Stimulated activated CD4-positive, alpha-beta T cell treated with anti-CD3 and anti-CD28 coated beads, Interleukin-15, amount 100 ng/mL, for 48 hours (primary cell): ENCODE data around the gene RHCE.
"Not testable (repeated sequence)": the region's sequence is repeated elsewhere in the genome, so short reads cannot be mapped to it uniquely, and the experiment has no call there.

Experiments used
- DNase-seq, 2 donors: peaks; one replicate each; pipeline ENCODE4 v3.0.0-alpha.2; 2020; ENCODE audit warnings: low read depth in 2 of 2

The RHCE gene

DNA sequence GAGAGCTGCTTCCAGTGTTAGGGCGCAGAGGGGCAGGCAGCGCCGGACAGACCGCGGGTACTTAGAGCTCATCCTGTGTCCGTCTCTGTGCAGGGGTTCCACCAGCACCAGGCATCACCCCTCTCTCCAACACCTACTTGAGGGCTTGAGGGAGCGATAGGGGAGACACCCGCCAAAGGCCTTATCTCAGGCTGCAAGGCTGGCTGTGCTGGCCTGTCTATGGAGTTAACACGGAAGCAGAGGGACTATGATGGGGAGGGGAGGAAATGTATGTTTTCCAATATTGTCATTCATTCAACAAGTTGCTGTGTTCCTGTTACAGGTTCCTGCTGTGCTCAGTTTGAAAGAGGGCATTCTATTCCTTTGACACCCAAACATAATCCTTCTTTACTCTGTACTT, at the start of gene RHCE:
TSS of gene RHCE (minus strand) at position 111 of the 400 bp plus-strand sequence. CDS start at position 72, 39 bp downstream.
- not testable (repeated sequence) for DNase-seq

DNA sequence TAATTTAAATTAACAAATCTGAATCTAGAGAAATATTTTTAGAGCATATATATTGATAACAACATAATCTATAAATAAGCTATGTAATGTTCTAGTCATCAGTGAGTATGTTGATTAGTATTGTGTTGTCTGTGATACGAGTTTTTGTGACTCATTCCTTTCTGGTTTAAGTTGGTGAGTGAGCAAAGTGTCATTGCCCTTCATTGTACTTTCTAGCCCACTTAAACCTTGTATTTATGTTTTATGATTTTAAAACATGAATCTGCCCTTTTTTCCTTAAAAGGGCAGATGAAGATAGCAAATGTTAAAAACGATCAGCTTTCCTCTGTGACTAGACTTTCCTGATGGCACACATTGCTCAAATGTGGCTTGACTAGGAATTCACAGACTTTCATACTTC, 48.6 kb upstream of the RHCE start:
- no peak for DNase-seq

DNA sequence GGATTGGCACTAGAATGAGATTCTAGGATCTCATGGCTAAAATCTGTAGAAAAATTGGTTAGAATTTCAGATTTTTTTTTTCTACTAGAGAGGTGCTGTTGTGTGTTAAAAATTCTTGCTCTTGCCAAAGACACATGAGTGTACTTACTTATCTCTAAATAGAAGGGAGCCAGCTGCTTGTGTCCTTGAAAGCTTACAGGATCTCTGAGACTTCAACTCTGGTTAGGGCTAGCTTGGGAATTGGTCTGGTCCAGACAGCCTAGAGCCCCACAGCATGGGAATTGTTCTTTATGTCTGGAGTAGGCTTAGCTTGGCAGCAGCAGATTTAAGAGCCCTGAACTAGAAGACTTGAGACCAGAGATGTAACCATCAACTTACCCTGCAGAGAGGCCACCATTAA, 47.4 kb upstream of the RHCE start:
- no peak for DNase-seq

DNA sequence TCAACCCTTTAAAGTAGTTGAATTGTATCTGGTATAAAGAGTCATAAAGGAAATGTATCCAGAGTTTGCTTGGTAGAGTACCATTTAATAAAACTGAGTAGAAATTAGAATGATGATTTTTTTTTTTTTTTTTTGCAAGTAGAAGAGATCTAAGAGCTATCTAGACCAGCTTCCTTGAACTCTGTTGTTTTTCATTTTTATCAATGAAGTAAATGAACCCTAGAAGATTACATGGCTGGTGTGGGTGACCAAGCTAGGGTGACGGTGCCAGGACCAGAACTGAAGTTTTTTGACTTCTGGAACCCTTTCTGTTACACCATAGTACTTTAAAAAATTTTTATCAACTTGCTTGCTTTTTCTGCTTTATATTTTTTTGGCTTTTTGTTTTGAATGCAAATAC, 47.0 kb upstream of the RHCE start:
- no peak for DNase-seq

DNA sequence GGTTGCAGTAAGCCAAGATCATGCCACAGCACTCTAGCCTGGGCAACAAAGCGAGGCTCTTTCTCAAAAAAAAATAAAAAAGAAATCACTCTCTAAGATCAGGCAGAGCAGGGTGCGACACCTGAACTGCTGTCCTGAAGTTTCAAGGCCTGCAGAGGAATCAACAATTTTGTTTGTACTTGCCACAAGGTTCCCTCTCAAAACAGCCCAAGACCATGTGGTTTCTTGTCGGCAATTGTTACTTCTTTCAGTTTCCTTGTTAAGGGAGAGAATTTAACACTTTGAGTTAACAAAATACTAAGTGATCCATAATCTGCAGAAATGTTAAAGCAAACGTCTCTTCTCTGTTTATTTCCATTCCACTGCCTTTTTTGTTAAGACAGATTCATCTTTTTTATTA, 46.6 kb upstream of the RHCE start:
- no peak for DNase-seq

DNA sequence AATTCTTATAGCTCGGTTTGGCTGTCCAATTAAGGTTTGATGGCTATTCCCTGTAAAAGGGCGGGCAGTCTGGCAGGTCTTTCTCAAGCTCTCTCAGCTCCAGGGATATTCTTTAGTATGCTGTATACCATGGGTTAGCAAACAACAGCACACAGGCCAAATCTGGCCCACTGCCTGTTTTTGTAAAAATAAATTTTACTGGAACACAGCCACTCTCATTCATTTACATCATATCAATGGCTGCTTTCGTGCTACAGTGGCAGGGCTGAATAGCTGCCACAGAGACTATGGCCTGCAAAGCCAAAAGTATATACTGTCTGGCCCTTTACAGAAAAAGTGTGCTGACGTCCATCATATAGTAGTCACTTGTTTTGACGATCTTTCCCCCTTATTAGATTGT, 42.1 kb upstream of the RHCE start:
- no peak for DNase-seq

DNA sequence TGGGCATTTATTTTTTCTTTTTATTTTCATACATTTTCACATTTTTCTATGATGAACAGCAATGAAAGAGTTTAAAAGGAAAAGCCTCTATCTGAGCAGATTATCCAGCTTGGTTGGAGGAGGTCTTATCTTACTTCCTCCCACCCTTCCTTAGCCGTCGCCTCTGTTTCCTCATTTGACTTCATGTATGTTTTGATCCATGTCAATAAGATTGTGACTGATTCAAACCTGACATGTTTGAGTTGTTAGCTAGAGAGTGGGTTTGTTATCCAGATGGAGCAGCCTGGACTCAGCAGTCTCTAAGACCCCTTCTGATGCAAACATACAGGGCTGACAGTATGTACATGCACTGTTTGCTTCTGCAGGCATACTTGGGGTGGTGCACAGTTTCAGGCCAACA, 41.2 kb upstream of the RHCE start:
- no peak for DNase-seq

DNA sequence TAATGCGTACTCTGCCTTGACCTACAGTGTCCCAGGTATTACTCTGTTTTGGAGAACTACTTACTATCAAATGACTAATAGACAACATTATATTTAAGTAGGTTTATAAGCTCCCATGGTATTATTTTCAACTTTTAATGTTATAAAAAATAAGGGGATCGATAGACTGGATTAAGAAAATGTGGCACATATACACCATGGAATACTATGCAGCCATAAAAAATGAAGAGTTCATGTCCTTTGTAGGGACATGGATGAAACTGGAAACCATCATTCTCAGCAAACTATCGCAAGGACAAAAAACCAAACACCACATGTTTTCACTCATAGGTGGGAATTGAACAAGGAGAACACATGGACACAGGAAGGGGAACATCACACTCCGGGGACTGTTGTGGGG, 40.2 kb upstream of the RHCE start:
- DNase-seq = not testable (repeated sequence)

DNA sequence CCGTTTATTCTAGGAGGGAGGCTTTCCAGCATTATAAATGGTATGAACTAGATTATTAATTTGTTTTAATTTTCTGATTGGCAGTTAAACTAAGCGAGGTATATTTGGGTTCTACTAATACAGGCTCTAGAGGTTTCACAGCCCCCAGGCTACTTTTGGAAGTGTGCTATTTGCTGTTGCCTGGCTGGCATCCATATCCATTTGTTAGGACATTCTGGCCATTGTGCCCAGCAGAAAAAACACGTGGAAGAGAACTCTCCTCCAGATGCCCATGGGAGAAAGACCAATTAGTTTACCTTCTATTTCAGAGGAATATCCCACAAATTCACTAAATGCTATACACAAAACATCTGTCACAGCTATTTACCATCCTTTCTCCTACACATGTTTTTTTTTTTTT, 39.4 kb upstream of the RHCE start:
- DNase-seq = no peak

DNA sequence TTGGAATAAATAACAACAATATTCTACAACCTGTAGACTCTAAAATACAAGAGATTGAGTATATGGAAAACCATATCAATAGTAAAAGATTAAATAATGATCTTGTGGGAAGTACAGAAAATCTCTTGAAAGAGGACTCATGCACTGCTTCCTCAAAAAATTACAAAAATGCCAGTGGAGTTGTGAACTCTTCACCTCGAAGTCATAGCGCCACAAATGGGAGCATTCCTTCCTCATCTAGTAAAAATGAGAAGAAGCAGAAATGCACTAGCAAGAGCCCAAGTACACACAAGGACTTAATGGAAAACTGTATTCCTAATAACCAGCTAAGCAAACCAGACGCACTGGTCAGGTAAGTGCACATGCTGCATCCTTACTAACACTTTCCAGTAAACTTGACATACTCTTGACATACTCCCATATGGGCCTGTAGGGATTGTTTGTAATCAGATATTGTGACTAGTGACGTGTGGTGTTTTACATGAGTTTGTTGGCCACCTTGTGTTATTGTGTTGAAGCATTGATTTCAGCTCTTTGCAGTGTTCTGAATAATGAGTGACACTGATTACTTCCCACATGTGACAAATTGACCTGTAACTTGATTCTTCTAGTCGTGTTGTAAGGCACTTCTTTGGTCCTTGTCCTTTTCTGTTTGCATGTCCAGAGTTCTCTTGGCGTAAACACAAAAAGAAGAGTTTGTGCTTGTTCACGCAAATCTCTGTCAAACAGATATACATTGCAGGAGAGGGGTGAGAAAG, 38.1 kb upstream of the RHCE start:
- no peak for DNase-seq

DNA sequence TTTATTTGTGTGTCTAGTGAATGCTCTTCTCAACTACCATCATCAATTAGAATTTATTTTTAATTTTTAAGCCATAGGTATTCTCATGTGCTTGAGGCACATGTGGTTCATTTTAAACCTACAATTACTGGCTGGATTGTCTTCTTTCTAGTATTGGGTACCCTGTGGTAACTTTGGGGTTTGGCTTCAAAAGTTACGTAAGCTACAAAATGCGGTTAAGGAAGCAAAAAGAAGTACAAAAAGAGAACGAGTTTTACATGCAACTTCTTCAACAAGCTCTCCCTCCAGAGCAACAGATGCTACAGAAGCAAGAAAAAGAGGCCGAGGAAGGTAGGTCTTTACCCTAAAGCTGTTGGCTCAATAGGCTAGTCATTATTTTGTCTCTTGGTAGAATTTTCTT, 35.9 kb upstream of the RHCE start:
- DNase-seq = no peak

DNA sequence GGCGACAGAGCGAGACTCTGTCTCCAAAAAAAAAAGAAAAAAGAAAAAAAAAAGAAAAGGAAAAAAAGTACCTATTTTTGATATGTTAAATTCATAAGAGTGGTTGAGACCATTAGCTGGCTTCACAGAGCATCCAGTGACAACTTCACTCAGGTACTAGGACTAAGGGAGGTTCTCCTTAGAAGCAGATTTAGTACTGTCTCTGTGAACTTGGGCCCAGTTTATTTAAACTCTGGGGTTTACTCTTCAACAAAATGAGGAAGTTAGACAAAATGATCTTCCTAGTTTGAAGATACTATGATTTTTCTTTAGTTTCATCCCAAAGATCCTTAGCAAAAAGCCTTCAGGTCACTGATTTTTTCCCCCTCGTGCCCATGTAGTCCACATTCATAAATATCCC, 31.3 kb upstream of the RHCE start:
- DNase-seq = no peak

DNA sequence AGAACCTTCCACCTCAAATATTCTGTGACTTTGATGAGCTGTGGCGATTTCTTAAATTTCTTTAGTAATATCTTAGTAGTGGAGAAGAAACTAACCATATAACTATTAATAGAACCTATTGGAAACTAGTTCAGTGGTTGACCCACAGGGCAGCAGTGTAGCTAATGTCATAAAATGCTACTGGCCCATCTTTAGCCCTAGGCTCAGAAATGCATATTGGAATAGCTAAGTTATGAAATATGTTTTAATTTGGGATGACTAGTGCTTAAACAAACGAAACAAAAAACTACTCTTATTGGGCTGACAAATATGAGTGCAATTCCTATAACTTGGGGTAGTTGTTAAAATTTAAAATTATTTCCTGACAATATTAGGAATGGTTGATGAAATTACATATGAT, 30.3 kb upstream of the RHCE start:
- DNase-seq = no peak

DNA sequence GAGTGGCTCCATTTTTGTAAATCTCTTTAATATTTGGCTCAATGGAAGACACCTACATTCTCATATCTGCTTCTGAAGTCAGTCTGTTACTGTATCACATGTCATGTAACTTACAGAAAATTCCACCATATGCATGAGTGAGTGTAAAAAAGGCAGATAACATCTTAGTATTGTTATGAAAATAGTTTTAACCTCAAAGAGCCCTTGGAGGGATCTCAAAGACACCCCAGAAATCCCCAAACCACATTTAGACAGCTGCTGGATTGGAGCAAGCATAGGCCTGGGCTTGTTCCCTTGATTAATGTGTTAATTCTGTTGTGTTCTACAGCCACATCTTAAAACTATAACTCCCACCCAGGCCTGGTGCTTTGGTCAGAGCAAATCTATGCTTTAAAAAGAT, 26.9 kb upstream of the RHCE start:
- no peak for DNase-seq

DNA sequence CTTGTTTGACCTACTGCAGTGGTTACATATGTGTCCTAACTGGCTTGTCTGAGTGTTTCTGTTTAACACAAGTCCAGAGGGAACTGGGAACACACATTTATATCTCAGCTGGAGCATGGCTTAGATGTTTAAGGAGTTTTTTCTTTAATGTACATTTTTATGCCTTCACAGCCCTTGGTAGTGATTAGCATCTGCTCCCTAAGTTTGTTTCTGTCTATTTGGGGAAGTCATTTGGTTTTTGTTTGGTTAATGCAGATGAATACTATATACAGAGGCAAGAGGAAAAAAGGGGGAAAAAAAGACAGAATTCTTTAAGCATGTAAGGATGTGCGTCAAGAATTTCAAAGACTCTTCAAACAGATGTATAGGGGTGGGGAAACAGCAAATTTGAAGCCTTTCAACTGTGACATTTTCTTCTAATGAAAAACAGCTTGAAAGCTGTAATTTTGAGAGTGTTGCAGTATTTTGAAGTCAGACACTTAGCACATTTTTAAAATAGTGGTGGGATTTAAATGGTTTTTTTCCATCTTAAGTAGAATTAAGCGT, 25.4 kb upstream of the RHCE start:
- no peak for DNase-seq

DNA sequence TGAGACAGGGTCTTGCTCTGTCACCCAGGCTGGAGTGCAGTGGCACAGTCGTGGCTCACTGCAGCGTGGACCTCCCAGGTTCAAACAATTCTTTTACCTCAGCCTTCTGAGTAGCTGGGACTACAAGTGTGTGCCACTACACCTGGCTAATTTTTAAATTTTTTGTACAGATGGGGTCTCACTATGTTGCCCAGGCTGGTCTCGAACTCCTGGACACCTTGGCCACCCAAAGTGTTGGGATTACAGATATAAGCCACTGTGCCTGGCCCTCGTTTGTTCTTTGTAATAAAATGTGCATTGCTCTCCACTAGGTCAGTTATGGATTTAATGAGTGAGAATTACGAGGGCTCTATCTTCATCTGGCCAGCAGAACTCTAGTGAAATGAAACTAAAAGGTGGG, 24.0 kb upstream of the RHCE start:
- DNase-seq = not testable (repeated sequence)

DNA sequence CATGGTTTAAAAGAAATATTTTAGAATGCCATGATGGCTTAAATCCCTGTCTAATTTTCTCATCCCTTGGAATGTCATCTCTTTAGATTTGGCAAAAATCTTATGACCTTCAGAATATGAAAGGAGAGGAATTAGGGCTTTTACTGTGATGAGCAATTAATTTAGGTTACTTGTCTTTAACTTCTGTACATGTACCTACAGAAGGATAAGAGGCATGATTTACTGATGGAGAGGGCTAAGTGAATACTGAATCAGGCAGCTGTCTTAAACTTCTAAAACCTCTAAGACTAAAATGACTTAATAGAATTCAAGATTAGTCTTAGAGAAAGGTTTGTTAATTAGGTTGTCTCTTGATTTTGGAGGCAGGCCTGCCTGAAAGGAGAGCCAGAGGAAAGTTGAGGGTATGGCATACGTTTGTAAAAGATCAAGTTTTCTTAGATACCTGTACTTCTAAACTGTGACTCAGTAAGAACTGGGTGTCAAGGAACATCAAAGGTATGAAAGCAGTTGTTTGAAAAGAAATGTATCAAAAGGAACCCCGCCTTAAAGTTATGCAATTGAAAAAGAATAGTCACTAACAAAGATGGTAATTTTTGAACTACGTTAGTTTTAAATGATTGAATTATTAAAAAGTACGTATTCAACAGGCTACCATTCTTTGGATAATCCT, 22.5 kb upstream of the RHCE start:
- DNase-seq = no peak

DNA sequence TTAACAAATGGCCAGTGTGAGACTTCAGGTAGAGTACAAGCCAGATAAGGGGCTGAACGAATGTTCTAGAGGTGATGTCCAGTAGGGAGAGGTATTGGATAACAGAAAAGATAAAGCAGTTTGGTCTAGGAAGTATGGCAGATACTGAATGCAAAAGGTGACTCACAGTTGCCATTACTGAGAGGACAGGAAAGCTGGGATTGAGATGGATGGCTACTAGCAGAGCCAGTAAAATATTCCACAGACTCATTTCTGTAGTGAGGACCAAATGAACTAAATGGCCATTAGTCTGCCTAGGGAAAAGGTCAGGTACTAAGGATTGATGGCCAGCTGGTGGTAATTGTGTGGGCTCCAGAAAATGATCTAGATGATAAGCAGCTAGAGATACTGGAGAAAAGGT, 21.6 kb upstream of the RHCE start:
- DNase-seq = no peak

DNA sequence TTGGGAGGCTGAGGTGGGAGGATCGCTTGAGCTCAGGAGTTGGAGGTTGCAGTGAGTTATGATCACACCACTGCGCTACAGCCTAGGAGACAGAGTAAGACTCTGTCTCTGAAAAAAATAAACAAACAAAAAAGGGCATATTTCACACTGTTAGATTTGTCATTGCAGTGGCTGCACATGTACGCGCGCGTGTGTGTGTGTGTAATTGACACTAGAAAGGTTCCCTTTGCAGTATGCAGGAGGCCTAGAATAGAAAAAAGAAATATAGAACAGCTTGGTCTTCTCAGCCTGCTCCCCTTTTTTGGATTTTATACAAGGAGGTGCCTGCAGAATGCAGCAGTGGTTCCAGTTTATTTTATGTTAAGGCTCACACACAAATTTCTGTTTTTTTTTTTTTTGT, 18.7 kb upstream of the RHCE start:
- no peak for DNase-seq

DNA sequence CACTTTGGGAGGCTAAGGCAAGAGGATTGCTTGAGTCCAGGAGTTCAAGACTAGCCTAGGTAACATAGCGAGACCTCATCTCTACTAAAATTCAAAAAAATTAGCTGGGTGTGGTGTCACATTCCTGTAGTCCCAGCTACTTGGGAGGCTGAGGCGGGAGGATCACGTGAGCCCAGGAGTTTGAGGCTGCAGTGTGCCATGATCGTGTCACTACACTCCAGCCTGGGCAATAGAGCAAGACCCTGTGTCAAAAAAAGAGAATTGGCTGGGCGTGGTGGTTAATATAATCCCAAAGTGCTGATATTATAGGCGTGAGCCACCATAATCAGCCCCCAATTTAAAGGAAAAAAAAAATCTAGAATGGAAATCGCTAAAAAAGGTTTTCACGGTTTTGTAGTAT, 17.0 kb upstream of the RHCE start:
- no peak for DNase-seq

DNA sequence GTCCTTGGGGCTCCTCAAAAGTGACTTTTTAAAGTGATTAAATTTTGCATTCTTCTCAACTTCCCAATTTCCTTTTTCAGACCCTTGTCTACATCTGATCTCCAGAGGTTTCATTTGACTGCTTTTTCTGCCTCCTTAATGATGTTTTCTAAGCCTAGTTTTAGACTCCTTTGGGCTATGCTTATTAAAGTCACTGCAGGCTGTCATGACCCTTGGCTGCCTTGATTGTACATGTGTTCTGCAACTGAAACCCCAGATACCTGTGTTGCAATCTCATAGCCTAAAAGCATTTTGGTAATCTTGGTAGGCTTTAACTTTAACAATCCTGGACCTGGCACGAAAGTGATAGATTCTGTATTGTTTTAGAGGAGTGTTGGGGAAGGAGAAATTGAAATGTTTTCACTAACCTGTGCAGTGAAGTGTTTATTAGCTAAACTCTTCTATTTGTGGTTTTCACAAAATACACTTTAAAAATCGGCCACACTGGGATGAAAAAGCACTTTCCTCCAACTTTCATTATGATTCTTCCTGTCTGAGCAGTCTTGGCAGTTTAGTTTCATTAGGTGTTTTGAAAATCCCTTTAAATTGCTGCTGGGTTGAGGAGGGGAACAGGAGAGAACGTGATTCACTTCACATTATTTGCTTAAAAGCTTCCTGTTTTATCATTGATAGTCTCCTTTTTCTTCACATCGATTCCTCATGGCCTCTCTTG, 14.9 kb upstream of the RHCE start:
- no peak for DNase-seq

DNA sequence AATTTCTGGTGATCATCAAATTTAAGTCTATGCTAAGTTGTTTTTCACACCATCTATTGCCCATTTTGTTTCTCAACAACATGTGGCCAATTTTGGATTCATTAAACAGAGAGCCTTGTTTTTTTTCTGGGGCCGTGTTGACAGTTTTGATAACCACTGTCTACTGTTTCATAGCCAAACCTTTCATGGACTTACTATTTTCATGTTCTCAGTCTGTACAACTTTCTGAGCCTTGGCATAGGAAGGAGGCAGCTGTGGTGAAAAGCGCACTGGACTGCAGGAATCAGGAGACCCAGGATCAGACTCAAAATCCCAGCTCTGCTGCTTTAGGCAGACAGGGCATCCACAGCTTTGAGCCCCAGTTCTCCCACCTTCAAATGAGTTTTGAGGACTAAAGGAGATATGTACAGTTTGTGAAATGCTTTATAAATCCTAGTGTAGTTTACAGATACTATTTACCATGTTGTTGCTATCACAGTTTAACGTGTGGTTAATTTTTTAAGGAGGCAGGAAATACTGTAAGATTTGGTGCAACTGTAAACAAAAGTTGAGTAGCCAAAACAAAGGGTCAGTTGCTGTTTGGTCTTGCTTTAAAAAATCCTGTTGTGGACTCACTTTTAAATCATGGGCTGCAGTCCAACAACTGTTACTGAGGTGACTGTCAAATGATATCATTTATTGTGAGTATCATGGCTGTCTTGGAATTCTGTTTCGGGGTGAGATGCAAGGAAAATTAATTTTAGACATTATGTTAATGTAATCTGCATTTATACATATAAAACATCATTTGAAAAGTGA, 13.0 kb upstream of the RHCE start:
- no peak for DNase-seq
